HL-60/S4 treated with phorbol 12-myristate 13-acetate at 8.2 ng/mL for 4 days and 3 days (cell line): ENCODE data around the gene SH2D1A.
"Not testable (repeated sequence)": the region's sequence is repeated elsewhere in the genome, so short reads cannot be mapped to it uniquely, and the experiment has no call there.

Experiments used
- in situ Hi-C: fragments of 300-500 bp; cut with MboI; formaldehyde crosslinking; loops from 2 replicates; pipeline ENCODE4 v1.15.0; 2022; ENCODE audit warnings: low sequenced_read_pairs

SH2D1A gene

DNA sequence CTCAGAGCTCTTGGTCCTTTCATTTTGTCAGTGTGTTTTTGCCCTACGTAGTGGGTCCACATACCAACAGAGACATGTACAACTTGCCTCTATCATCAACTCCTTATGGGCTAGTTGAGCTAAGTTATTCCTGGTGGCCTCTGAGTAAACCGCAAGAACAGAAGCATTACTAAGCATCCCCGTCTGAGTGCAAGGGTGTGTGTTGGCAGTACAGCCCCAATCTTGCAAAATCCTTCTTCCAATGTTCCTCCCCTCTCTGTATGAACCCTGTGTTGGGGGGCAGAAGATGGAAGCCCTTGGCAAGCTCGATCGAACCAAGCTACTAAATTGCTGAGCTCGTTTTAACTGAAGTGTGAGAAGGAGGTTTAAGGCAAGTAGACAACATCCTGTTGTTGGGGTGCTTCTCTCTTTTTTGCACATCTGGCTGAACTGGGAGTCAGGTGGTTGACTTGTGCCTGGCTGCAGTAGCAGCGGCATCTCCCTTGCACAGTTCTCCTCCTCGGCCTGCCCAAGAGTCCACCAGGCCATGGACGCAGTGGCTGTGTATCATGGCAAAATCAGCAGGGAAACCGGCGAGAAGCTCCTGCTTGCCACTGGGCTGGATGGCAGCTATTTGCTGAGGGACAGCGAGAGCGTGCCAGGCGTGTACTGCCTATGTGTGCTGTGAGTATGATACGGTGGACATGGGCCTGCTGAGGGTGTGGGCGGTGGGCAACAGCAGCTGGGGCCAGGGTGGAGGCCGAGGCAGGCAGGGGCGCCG, at the start of gene SH2D1A:
Gene SH2D1A, plus strand, starts transcription at position 447 of the 760 bp plus-strand sequence. Its CDS starts 80 bp downstream, at position 527.
- in situ Hi-C loops = no loop called here

GRCh38 chrX:124299323-124299722, 47.0 kb upstream of the SH2D1A start:
- in situ Hi-C loops = not testable (repeated sequence)

DNA sequence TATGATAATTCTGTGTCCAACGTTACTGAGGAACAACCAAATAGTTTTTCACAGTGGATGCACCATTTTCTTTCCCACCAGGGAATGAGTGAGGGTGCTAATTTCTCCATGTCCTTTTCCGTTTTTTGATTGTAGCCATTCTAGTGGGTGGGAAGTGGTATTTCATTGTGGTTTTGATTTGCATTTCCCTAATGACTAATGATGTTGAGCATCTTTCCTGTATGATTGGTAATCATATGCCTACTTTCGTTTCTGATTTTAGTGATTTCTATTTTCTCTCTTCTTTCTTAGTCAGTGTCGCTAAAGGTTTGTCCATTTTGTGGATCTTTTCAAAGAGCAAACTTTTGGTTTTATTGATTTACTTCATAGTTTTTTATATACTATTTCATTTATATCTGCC, 46.0 kb upstream of the SH2D1A start:
- in situ Hi-C loops = no loop called here

DNA sequence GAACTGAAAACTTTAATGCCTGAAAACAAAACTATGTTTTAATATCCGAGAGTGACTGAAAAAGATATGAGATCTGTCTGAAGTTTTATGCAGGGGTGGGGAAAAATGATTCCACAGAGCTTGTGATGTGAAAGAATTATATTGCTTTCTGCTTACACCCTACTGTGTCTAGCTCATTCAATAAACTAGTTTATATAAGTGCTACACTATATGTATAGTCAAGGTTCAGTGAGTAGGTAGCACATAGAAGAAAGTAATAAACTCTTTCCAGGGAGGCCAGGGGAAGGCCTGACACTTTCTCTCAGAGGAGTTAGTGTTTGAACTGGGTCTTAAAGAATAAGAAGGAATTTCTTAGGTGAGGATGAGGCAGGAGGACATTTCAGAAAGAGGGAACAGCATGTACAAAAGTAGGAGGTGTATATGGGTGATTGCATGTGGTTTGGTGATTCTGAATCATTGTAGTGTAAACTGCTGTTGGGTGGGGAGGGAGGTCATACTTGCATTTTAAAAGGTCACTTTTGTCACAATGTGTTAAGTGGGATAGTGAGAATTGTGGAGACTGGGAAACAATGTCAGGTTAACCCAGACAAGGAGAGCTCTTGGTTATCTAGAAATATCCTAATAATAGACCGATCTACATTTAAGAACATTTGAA, 39.0 kb upstream of the SH2D1A start:
- in situ Hi-C loops = no loop called here

DNA sequence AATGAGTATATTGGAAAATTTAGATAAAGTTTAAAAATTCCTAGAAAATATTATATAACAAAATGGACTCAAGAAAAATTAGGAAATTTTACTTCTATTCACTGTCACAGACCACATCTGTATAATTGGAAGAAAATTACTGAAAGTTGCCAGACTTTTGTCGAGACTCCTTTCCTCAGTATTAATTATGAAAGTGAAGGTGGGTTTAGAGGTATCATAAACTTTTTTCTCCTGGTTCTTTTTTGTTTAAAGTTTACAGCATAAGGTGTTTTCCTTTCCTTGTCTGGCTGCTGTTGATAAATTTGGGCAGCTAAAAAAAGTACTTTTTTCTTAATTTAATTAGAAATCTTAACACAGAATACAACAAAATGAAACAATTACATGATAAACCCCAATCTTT, 20.6 kb upstream of the SH2D1A start:
- in situ Hi-C loops = no loop called here

- in situ Hi-C loops = no loop called here
These were observed 17.6 kb upstream of the SH2D1A start for GRCh38 chrX:124328765-124329164.

- in situ Hi-C loops = no loop called here
These were observed 13.6 kb upstream of the SH2D1A start, which contains the start of gene TEX13D for GRCh38 chrX:124332481-124333424. Gene TEX13D (plus strand): TSS chrX:124332660. CDS start chrX:124332918, 258 bp downstream.

DNA sequence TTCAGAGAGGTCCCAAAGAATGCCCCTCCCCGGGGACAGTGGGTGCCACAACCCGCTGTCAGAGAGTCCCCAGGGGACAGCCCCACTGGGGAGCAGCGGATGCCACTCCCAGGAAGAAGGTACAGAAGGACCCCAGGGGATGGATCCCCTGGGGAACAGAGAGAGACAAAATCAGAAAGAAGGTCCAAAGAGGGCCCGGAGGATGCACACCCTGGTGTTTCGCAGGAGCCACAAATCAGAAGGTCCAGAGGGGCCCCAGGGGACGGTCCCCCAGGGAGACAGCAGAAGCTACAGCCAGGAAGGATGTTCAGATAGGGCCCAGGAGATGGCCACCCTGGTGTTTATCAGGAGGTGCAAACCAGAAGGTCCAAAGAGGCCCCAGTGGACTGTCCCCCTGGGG, 12.5 kb upstream of the SH2D1A start:
- in situ Hi-C loops = no loop called here

DNA sequence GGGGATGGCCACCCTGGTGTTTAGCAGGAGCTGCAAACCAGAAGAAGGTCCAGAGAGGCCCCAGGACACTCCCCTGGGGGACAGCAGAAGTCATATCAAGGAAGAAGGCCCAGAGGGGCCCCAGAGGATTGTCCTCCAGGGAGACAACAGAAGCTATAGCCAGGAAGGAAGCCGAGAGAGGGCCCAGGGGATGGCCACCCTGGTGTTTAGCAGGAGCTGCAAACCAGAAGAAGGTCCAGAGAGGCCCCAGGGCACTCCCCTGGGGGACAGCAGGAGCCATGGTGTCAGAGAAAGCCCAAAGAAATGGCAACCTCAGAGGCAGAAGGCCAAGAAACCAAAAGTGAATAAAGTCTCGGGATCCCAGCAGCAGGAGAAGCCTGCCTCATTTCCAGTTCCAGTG, 11.8 kb upstream of the SH2D1A start:
- in situ Hi-C loops = not testable (repeated sequence)

DNA sequence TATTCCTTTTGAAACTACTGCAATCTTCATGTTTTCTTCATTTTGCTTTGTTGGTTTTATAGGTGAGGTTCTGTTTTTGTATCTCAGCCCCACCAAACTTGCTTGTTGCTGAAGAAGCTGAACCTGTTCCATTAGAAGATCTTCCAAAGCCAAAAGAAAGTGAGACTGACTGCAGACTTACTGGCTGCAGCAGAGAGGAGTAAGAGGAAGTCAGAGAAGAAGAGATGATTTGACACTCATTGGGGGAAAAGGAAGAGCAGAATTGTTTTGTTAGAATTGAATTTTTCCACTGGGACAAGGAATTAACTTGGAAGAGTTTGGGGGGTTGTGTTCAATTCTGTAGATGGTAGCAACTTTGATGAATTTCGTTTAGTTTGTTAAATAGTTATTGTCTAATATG, 10.8 kb upstream of the SH2D1A start:
- in situ Hi-C loops = no loop called here

- in situ Hi-C loops = no loop called here
These were observed 8.4 kb upstream of the SH2D1A start for GRCh38 chrX:124337916-124338315.

- in situ Hi-C loops = no loop called here
These were observed 7.4 kb upstream of the SH2D1A start for GRCh38 chrX:124338733-124339514.

DNA sequence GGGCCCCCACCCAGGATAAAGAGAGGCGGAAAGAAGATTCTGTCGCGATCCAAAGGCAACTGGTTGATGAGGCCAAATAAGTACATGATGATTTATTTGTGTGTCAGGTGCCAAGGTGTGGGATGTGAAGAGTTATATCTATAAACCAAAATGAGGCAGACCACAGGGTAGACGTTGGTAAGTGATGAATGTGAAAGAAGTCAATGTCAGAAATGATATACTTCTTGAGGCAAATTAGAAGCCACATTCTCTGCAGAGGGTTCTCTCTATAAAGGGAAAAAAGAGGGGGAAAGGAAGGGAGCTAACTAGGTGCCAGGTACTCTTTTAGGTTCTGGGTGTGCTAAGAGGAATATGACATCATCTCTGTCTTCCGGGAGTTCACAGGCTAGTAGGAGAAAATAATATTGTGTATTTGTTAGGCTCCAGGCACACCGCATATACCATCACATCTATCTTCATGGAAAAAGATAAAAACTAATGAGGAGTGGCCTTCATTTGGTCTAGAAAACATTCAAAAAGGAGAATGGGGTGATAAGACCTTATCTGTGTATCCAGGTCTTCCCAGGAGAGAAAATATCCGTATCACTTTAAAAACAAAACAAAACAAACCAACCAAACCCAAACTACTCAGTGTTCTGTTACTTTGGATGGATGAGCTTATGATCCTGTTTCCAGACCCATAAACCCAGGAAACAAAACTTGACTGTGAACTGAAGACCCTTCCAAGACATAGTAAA, 4.8 kb upstream of the SH2D1A start:
- in situ Hi-C loops = no loop called here

GRCh38 chrX:124342174-124342867, 4.0 kb upstream of the SH2D1A start:
- in situ Hi-C loops = no loop called here

- in situ Hi-C loops = no loop called here
These were observed 3.3 kb upstream of the SH2D1A start for GRCh38 chrX:124343016-124343415.

DNA sequence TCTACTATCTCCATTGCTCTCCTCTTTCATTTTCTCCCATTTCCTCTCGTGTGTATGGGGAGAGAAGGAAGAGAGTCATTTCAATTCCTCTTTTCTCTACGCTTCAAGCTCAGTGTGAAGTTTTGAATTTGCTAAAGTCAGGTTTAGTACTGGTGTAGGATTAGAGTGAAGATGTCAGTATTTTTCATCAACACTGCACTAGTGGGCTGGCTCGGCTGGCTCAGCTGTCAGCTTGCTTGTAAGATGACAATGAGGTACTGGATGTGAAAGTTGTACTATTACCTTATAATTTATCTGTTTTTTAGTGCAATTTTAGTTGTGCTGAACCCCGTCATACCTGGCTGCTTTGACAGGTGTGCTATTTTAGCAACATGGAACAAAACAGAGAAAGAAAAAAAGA, 2.1 kb upstream of the SH2D1A start:
- in situ Hi-C loops = no loop called here

DNA sequence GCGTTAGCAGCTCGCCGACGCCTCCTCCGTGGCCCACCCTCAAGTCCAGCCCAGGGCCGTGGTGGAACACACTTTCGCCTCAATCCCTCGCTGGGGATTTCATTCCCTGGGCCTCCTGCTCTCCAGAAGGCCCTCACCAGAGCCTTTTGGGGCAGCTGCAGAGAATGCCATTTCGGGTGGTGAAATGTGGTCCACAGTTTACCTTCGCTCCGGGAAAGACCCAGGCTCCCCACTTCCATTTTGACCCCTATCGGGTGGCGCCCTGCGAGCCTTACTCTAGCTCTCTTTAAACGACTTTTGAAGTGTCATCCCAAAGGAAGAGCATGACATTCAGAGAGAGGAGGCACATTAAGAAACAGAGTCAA, 496 bp downstream of the SH2D1A start:
- in situ Hi-C loops = no loop called here

GRCh38 chrX:124347242-124347641, 879 bp downstream of the SH2D1A start:
- in situ Hi-C loops = no loop called here

DNA sequence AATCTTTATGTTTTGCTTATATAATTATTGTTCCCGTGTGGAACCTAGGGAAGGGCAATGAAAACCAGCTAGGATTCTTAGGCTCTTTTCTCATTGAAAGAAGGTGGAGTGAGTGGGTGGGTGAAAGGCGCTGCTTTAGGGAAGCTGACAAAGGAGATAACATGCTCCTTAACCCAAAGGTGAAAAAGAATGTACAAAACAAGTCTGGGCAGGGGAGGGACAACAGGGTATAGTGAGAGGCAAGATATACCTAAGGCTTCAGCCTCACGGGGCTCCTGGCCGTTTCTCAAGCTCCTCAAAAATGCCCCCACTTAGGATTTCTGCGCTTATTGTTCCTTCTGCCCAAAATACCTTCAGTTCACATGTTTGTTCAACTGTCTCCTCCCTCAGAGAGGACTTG, 1.8 kb downstream of the SH2D1A start:
- in situ Hi-C loops = no loop called here
